HG03354 (cell line): ENCODE results near the gene RPE.

ENCODE experiments used
- ATAC-seq: cut with Tn5 transposase; IDR thresholded peaks from one replicate; pipeline ENCODE4 v1.9.1; 2021; ENCODE audit warnings: mild to moderate bottlenecking; ENCODE audit not compliant: unreplicated experiment, poor library complexity, severe bottlenecking

RPE gene

GRCh38 chr2:210002158-210003157 lies at the start of gene RPE:
Gene RPE, plus strand, starts transcription at chr2:210002638. Its CDS starts 24 bp downstream, at chr2:210002662.
- peak; percentile 100 for ATAC-seq

DNA sequence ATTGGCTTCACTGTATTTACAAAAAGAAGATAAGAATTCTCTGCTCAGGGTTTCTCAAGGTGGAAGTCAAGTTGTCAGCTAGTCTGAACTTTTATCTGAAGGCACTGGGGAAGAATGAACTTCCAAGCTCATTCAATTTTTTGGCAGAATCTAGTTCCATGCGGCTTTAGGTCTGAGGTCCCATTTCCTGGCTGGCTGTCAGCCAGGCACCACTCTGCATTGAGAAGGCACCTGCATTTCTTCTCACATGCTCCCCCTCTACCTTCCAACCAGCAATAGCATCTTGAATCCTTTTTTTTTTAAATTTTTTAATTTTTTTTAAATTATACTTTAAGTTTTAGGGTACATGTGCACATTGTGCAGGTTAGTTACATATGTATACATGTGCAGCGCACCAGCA lies 46.2 kb upstream of the RPE start:
- no peak for ATAC-seq

GRCh38 chr2:209958016-209958415 lies 44.4 kb upstream of the RPE start:
- no peak for ATAC-seq

DNA sequence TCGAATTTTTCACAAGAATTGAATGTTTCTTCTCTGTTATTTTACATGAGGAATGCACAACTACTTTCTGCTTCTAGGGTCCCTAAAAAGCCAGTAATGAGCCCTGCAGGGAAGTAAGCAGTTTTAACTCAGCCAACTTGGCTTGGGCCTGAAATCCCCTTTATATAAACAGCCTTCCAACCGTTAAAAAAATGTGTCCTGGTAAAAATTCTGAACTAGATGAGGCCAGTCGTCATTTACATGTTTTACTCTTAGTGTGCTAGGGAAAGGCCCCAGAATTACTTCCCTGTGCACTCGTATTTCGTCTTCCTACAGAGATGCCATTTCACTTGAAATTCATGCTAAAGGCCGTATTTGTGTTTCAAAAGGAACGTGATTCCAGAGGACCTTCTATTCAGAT lies 42.4 kb upstream of the RPE start:
- ATAC-seq: no peak

- peak; percentile 98 for ATAC-seq
Observed at GRCh38 chr2:209960676-209961630, 41.5 kb upstream of the RPE start.

DNA sequence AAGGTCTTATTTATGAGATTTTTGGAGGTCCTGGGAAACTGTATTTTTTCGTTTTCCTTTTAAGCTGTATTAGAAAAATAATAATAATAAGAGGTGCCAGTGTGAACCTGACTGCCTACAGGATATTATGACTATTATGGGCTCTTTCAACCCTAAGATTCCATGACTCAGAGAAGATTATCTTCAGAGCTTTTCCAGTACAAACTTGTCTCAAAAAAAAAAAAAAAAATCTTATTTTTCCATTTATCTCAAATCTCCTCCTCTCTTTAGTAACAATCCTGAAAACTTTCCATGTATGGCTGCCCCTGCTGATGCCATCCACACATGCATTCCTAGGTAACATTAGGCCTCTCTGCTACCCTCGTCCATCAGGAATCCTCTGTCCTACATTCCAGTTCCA lies 36.7 kb upstream of the RPE start:
- ATAC-seq: no peak

DNA sequence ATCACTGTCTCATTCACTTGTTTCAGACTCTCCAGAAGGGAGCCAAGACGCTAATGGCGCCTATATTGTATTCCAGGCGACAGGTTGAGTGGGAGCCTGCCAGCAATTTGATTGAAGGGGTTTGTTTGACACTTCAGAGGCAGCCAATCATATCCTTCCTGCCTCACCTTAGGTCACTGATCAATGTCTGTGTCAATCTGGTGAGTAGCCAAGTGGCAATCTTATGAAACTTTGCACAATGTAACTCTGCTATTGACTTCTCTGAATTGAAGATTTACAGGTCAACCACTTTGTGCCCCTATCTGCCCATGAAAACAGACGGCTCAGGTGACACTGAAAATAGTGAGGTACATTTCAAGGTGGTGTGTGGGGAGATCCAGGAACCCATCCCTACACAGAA lies 32.7 kb upstream of the RPE start:
- no peak for ATAC-seq

DNA sequence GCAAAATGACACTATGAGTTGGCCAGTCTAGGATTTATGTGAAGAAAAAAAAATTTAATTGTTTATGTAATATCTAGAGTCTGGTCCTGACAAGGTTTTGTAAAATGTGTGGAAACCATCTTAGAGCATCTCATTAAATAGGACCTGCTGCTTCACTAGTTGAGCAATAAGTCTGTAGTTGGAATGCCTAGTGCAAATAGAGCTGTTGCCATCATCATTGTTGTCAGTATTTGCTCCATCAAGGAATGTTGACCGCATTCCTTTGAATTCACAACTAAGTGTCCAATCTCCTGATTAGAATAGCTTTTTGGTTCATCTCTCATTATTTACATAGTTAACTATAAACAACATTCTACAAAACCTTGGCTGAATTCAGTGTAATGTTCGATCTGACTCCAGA lies 32.2 kb upstream of the RPE start:
- ATAC-seq: no peak

DNA sequence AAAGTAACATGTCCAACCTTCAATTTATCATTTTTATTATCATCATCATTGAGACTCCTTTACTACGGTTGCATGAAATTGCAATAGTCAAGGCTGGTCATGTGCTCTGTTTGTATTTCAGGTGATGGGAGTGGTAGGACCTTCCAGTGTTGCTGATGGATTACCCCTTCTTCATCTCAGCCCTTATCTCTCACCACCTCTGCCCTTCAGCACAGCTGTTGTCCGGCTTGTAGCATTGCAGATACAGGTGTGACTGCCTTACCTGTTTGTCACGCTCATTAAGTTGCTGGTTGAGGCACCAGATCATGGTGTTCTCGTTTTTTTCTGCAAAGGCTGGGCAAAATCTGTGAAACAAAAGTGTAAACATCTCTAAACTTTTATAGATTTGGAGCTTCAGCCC lies 31.7 kb upstream of the RPE start:
- no peak for ATAC-seq

- no peak for ATAC-seq
Observed at GRCh38 chr2:209973328-209973727, 29.1 kb upstream of the RPE start.

- ATAC-seq: no peak
Observed at GRCh38 chr2:209974576-209974975, 27.9 kb upstream of the RPE start.

- ATAC-seq: peak; percentile 92
Observed at GRCh38 chr2:209976698-209977385, 25.6 kb upstream of the RPE start.

DNA sequence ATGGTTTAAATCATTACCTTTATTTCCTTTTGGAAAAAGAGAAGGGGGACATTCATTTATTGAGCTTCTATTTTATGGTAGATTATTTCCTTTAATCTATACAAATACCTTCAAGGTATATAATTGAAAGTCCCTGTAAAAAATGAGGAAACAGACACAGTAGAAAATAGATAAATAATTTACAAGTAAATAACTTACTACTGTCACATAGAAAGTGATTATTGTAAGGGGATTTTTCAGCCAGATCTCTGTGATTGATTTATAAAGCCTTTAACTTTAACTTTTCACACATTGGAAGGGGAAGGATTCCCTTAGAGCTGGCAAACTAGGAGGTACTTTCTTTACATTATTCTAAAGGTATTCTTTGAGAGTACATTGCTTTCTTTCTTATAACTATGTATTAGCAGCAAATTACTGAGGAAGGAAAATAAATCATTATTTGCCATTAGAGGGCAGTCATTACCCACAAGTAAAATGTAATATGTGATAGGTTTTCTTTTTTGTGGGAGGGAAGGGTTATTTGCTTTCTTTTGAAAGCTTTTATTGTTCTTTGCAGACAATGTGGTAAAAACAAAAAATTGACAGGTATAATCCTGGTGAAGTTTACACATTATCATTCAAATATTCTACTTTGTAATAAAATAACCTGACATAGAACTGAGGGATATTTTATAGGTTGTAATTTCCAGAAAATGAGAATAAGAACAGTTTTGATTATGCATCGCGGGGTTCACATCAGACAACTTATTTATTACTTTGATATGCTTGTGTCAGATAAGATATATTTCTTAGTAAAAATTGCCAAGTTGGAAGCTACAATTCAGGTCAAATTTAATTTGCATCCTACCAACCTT lies 24.8 kb upstream of the RPE start:
- peak; percentile 68 for ATAC-seq

- no peak for ATAC-seq
Observed at GRCh38 chr2:209984291-209984690, 18.1 kb upstream of the RPE start.

GRCh38 chr2:209985874-209986273 lies 16.6 kb upstream of the RPE start:
- no peak for ATAC-seq

- no peak for ATAC-seq
Observed at GRCh38 chr2:209986415-209986814, 16.0 kb upstream of the RPE start.

DNA sequence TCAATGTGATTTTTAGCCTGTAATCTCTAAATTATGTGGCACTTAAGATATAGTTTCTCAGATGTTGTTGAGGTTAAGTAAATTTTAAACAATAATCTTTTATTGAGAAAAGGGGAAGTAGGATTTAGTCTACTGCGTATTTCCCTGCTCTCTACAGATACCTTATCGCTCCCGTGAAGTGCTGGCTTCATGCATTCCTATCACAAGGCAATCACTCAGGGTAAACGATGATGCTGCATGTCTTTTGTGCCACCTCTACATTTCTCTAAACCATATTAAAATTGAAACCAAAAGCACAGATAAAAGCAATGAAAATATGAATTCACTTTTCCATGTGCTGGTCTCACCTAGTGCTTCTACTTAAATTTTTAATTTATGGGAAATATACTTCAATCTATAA lies 14.4 kb upstream of the RPE start:
- ATAC-seq: peak; percentile 55

DNA sequence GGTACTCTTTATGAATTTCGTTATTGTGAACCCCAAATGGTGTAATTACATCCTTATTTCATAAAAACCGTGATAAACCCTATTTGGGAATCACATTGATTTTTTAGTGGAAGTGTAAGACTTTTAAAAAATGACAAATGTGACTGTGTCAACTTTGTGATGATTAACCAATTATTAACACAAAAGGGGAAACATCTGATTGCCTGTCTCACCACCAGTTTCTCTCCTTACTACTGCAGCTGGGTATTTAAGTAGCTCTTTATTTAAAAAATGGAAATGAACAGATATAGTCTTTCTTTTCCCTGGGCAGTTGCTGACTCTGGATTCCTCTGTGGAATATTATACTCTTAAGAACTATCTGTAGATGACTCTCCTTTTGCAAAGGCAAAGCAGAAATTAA lies 11.6 kb upstream of the RPE start:
- peak; percentile 66 for ATAC-seq

DNA sequence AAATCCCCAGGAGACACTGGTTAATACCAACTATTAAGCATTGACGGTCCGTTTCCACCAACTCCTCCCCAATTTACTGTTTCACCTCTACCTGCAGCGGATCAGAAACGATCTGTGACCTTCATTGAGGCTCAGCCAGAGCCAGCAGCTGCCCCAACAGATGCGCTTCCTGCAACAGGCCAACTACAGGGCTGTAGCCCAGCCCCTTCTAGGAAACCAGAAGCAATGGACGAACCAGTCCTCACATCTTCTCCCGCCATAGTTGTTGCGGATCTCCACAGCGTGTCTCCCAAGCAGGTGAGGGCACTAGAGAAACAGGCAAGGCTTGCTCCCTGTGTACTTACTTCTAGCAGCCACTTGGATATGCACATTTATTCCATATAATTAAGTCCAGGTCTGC lies 8.5 kb upstream of the RPE start:
- no peak for ATAC-seq
